ENCODE results near the gene MAPT. TPM values are rescaled to one million over a fixed set of nuclear protein-coding genes. Genes with fewer than 3 reads are reported as not detected.

MAPT gene
- total and polyA plus RNA-seq, 2 of the 4 experiments (the other 2 are of a cell fraction) = 0.18 to 0.19 TPM

DNA sequence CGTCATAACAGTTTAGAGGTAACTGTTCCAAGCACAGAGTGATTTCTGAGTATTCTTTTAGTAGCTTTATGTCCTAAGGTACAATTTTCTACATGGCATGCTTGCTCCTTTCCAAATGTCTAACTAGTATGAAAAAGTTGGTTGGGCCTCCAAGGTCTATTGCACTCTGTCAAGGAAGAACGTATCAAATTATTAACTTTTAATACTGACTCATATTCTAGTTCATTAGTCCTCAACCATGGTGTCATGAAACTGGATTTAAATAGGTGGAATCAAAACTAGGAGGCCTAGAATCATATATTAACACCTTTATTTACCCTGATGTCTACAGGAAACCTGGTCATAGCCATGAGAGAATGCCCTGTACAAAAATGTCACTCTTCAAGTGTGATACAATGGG lies 166.1 kb downstream of the MAPT start:
- H4K91ac ChIP-seq (ENCODE audit: insufficient read depth, low read depth, low read length) = no peak overlapping the region
- H3K56ac ChIP-seq (ENCODE audit: extremely low read depth, insufficient read depth, low read length) = no peak overlapping the region
- H3K18ac ChIP-seq (ENCODE audit: low read depth, low read length) = no peak overlapping the region
- no TSS peak for BruUV-seq (replicated peaks)
- no peak for DNase-seq
- no peak overlapping the region for H2AK9ac ChIP-seq (replicated peaks; ENCODE audit: low read depth, low read length, poor library complexity)
- TF ChIP-seq MAFK (IDR thresholded peaks at IDR 0.05; ENCODE audit: low read depth, low read length) (no peak), MXI1 (IDR thresholded peaks at IDR 0.05; ENCODE audit: borderline replicate concordance, low read depth, low read length) (no peak), ELK1 (IDR thresholded peaks at IDR 0.05; ENCODE audit: borderline replicate concordance, low read depth, low read length) (no peak), CTCF (conservative IDR thresholded peaks at IDR 0.05; ENCODE audit: low read depth, low read length) (no peak), RAD21 (IDR thresholded peaks at IDR 0.05; ENCODE audit: low read length) (no peak), CEBPB (IDR thresholded peaks at IDR 0.05; ENCODE audit: low read depth, low read length) (no peak), RCOR1 (IDR thresholded peaks at IDR 0.05; ENCODE audit: insufficient replicate concordance, low read length) (no peak)
- no CpG with 5 or more reads among the region's 2 CpGs for WGBS, 2 experiments (ENCODE audit: extremely low coverage in 2 of 2, insufficient read length in 1 of 2)
- H3K14ac ChIP-seq (replicated peaks; ENCODE audit: low read depth, low read length) = no peak overlapping the region
- no peak overlapping the region for H3K4ac ChIP-seq (ENCODE audit: low read depth, low read length)
- no peaks in the 10 kb centered on the region for H3K27me3 ChIP-seq (ENCODE audit: control insufficient read depth, insufficient read depth, low read length)
- ChIA-PET CTCF (no interaction called here), POLR2A (ENCODE audit: unreplicated experiment) (no interaction called here)
- peaks cover 14 to 69% of the 10 kb centered on the region in 2 experiments for H3K79me1 ChIP-seq (ENCODE audit: low read depth in 1 of 2, low read length in 2 of 2)
- H4K8ac ChIP-seq (ENCODE audit: low read depth in 2 of 2, low read length in 2 of 2) = no peak overlapping the region
- H3K4me3 ChIP-seq (ENCODE audit: insufficient read depth, low read depth, low read length) = no peak overlapping the region
- peaks cover 6% of the 10 kb centered on the region; the same call in 1 of the 2 replicates for H3K4me1 ChIP-seq (ENCODE audit: control insufficient read depth, insufficient read depth, low read length)
- H3K9me3 ChIP-seq (ENCODE audit: control insufficient read depth, insufficient read depth, low read length) = no peaks in the 10 kb centered on the region
- H3K4me2 ChIP-seq (ENCODE audit: low read depth, low read length) = no peak overlapping the region
- H2BK20ac ChIP-seq (ENCODE audit: low read depth, low read length) = no peak overlapping the region
- no peak overlapping the region for H2AFZ ChIP-seq (replicated peaks; ENCODE audit: low read length, poor library complexity)
- intact Hi-C loops (cut with micrococcal nuclease) (loop anchor here (5.0 kb wide), 1 partner anchor 127 kb away; no protein-coding TSS in a partner anchor), dilution Hi-C loops (cut with HindIII; ENCODE audit: low sequenced_read_pairs, unreplicated experiment) (no loop called here), in situ Hi-C loops (cut with MboI; ENCODE audit: low sequenced_read_pairs) (no loop called here)
- H2BK5ac ChIP-seq (ENCODE audit: low read depth, low read length, poor library complexity, severe bottlenecking) = no peak overlapping the region
- no peak overlapping the region for H2AK5ac ChIP-seq (ENCODE audit: low read depth, low read length)
- H4K5ac ChIP-seq (ENCODE audit: low read depth, low read length) = no peak overlapping the region
- no peak for ATAC-seq (ENCODE audit: low read depth)
- H3K9me1 ChIP-seq (ENCODE audit: insufficient read depth, low read length) = peaks cover 8% of the 10 kb centered on the region
- no peak overlapping the region for H3K9ac ChIP-seq (ENCODE audit: low read depth, low read length)
- no peak overlapping the region for H3K27ac ChIP-seq (ENCODE audit: insufficient read depth, low read length)
- H2BK15ac ChIP-seq (ENCODE audit: low read depth, low read length) = no peak overlapping the region
- no peak overlapping the region for H3K23ac ChIP-seq (ENCODE audit: low read depth, low read length)
- H2BK120ac ChIP-seq (ENCODE audit: low read depth, low read length) = no peak overlapping the region
- H4K20me1 ChIP-seq (ENCODE audit: insufficient read depth, low read length) = peaks cover 34% of the 10 kb centered on the region
- H3K36me3 ChIP-seq (ENCODE audit: control insufficient read depth, insufficient read depth, low read length) = peaks cover 19% of the 10 kb centered on the region

Data from IMR-90 (cell line).